Measurements from ENCODE around the gene TMEM184B. TPM values are rescaled to one million over a fixed set of nuclear protein-coding genes. Genes with fewer than 3 reads are reported as not detected.

TMEM184B gene
- total and polyA plus RNA-seq, 5 donors from 2014 or later = 7.2 to 31.3 (median 7.8) TPM

DNA sequence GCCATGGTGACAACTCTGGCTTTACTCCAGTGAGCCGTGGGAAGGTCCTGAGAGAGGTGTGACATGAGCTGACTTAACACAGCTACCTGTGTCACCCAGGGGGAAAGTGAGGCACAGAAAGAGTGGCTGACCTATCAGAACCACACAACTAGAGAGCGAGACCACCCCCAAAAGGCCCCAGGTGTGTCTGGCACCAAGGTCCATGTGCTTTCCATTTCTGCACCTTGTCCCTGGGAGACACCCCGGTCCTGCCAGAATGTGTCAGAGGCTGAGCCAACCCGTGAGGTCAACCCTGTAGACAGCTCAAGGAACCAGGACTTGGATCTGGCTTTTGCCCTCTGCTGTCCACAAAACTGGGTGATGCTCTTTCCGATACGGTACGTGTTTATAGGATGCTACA, 61.3 kb downstream of the TMEM184B start:
- no peak for ATAC-seq (ENCODE audit: low read depth in 2 of 2)

DNA sequence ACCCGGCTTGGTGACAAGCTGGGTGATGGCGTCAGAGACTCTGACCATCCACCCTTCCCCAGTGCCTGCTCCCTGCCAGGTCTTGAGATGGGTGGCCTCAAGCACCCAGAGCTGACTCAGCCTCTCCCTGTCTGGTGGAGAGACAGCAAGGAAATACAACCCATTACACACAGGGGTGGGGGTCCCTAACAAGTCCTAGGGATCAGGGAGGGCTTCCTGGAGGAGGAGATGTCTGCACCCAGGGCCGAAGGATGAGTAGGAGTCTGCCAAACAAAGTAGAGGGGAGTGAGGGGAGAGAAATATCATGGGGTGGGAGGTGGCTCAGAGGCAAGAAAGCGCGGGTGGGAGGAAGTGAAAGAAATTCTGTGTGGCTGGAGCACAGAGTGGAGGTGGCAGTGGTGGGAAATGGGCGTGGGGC, 64.2 kb downstream of the TMEM184B start:
- Mint-ChIP-seq H3K36me3 (peaks cover 4% of the 10 kb centered on the region), H3K4me3 (no peak overlapping the region), H3K27ac (no peak overlapping the region), H3K9me3 (no peaks in the 10 kb centered on the region), H3K27me3 (no peaks in the 10 kb centered on the region), H3K4me1 (peaks cover 0 to 26% (median 10%) of the 10 kb centered on the region in 4 donors)
- H3K4me3 ChIP-seq (ENCODE audit: low read depth, low read length) = no peak overlapping the region
- no peak for ATAC-seq (ENCODE audit: low read depth in 2 of 2)
- H3K9me3 ChIP-seq (ENCODE audit: control insufficient read depth in 2 of 2, low read length in 2 of 2) = no peaks in the 10 kb centered on the region
- H3K27me3 ChIP-seq (ENCODE audit: control insufficient read depth, insufficient read depth, low read length) = no peaks in the 10 kb centered on the region
- H3K4me1 ChIP-seq (ENCODE audit: control insufficient read depth, insufficient read depth, low read length, poor library complexity, severe bottlenecking) = peaks cover 2% of the 10 kb centered on the region
- H3K27ac ChIP-seq (ENCODE audit: insufficient read depth, low read length, poor library complexity, severe bottlenecking) = no peak overlapping the region
- DNase-seq = no peak
- no peaks in the 10 kb centered on the region for H3K36me3 ChIP-seq (ENCODE audit: control insufficient read depth, insufficient read depth, low read length)

More for the DNA sequence above, 61.3 kb downstream of the TMEM184B start:
- no peaks in the 10 kb centered on the region for H3K9me3 Mint-ChIP-seq
- H3K4me3 ChIP-seq (ENCODE audit: low read depth, low read length) = no peak overlapping the region
- H3K27ac Mint-ChIP-seq = no peak overlapping the region
- DNase-seq = no peak
- no peak overlapping the region for H3K4me3 Mint-ChIP-seq
- no peak overlapping the region for H3K27ac ChIP-seq (ENCODE audit: insufficient read depth, low read length, poor library complexity, severe bottlenecking)
- no peaks in the 10 kb centered on the region for H3K36me3 ChIP-seq (ENCODE audit: control insufficient read depth, insufficient read depth, low read length)
- no peaks in the 10 kb centered on the region for H3K27me3 ChIP-seq (ENCODE audit: control insufficient read depth, insufficient read depth, low read length)
- peaks cover 4% of the 10 kb centered on the region for H3K36me3 Mint-ChIP-seq
- peaks cover 6% of the 10 kb centered on the region for H3K4me1 ChIP-seq (ENCODE audit: control insufficient read depth, insufficient read depth, low read length, poor library complexity, severe bottlenecking)
- peaks cover 0 to 19% (median 5%) of the 10 kb centered on the region in 4 donors for H3K4me1 Mint-ChIP-seq
- no peaks in the 10 kb centered on the region for H3K9me3 ChIP-seq (ENCODE audit: control insufficient read depth in 2 of 2, low read length in 2 of 2)
- no peaks in the 10 kb centered on the region for H3K27me3 Mint-ChIP-seq

GRCh38 chr22:38207898-38208432, 64.8 kb downstream of the TMEM184B start:
- DNase-seq (no peak), ATAC-seq (ENCODE audit: low read depth in 2 of 2) (no peak)
- H3K27me3 ChIP-seq (ENCODE audit: control insufficient read depth, insufficient read depth, low read length) = no peaks in the 10 kb centered on the region
- H3K9me3 ChIP-seq (ENCODE audit: control insufficient read depth in 2 of 2, low read length in 2 of 2) = no peaks in the 10 kb centered on the region
- Mint-ChIP-seq H3K4me3 (no peak overlapping the region), H3K4me1 (peaks cover 0 to 21% (median 8%) of the 10 kb centered on the region in 4 donors), H3K27me3 (no peaks in the 10 kb centered on the region), H3K27ac (no peak overlapping the region), H3K36me3 (no peaks in the 10 kb centered on the region), H3K9me3 (no peaks in the 10 kb centered on the region)
- no peaks in the 10 kb centered on the region for H3K36me3 ChIP-seq (ENCODE audit: control insufficient read depth, insufficient read depth, low read length)
- peaks cover 8% of the 10 kb centered on the region for H3K4me1 ChIP-seq (ENCODE audit: control insufficient read depth, insufficient read depth, low read length, poor library complexity, severe bottlenecking)
- H3K27ac ChIP-seq (ENCODE audit: insufficient read depth, low read length, poor library complexity, severe bottlenecking) = no peak overlapping the region
- H3K4me3 ChIP-seq (ENCODE audit: low read depth, low read length) = no peak overlapping the region

DNA sequence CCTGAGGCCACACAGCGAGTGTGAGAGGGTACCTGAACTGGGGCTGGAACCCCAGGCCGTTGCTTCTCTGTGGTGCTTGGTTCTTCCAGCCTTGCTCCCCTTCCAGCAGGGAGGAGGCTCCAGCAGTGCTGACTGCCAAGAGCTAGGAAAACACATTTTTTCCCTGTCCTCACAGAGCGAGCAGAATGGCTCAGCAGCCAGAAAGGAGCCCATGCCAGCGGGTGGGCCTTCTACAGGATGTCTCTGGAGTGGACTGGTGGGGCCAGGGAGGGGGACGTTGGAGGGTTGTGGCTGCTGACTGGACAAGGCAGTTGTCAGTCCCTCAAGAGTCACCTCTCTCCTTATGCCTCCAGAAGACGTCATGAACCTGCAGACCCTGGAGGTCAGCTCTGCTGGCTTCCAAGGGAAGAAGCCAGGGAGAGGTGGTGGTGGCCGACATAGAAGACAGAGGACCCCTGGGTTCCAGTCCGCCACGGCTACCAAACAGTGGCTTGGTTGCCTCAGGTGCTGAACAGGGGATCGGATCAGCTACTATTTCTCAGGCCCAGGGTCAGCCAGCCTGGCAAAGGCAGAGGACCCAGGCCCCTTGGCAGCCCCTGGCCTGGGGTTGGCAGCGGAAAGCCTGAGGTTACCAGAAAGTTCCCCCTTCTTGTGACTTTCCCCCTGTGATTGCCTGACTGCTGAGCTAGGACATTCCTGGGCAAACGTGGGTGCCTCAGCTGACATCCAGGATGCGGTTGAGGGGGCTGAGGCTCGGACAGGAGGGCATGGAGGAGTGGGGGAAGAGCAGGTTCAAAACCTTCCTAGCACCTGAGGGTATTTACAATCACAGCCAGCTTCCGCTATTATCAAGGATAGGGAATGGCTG, 67.3 kb downstream of the TMEM184B start:
- DNase-seq (no peak), ATAC-seq (ENCODE audit: low read depth in 2 of 2) (no peak)
- peaks cover 6 to 26% (median 18%) of the 10 kb centered on the region in 4 donors for H3K4me1 Mint-ChIP-seq
- no peak overlapping the region for H3K27ac ChIP-seq (ENCODE audit: insufficient read depth, low read length, poor library complexity, severe bottlenecking)
- peaks cover 23% of the 10 kb centered on the region for H3K4me1 ChIP-seq (ENCODE audit: control insufficient read depth, insufficient read depth, low read length, poor library complexity, severe bottlenecking)
- H3K4me3 Mint-ChIP-seq = peak overlapping the region in 3 of 4 donors; percentile 11 to 88 (median 80)
- no peaks in the 10 kb centered on the region for H3K27me3 Mint-ChIP-seq
- H3K9me3 ChIP-seq (ENCODE audit: control insufficient read depth in 2 of 2, low read length in 2 of 2) = no peaks in the 10 kb centered on the region
- H3K27ac Mint-ChIP-seq = peak overlapping the region in 2 of 3 donors; percentile 2 to 73
- no peaks in the 10 kb centered on the region for H3K36me3 ChIP-seq (ENCODE audit: control insufficient read depth, insufficient read depth, low read length)
- no peaks in the 10 kb centered on the region for H3K36me3 Mint-ChIP-seq
- no peaks in the 10 kb centered on the region for H3K9me3 Mint-ChIP-seq
- no peak overlapping the region for H3K4me3 ChIP-seq (ENCODE audit: low read depth, low read length)
- no peaks in the 10 kb centered on the region for H3K27me3 ChIP-seq (ENCODE audit: control insufficient read depth, insufficient read depth, low read length)

- no peak overlapping the region for H3K4me3 ChIP-seq (ENCODE audit: low read depth, low read length)
- peak overlapping the region; percentile 2 to 86 (median 73) for H3K27ac Mint-ChIP-seq
- ATAC-seq (ENCODE audit: low read depth in 2 of 2) = no peak
- H3K9me3 ChIP-seq (ENCODE audit: control insufficient read depth in 2 of 2, low read length in 2 of 2) = no peaks in the 10 kb centered on the region
- no peak overlapping the region for H3K27ac ChIP-seq (ENCODE audit: insufficient read depth, low read length, poor library complexity, severe bottlenecking)
- H3K36me3 ChIP-seq (ENCODE audit: control insufficient read depth, insufficient read depth, low read length) = no peaks in the 10 kb centered on the region
- H3K4me1 Mint-ChIP-seq = peaks cover 6 to 26% (median 18%) of the 10 kb centered on the region in 4 donors
- DNase-seq = no peak
- H3K36me3 Mint-ChIP-seq = no peaks in the 10 kb centered on the region
- H3K4me1 ChIP-seq (ENCODE audit: control insufficient read depth, insufficient read depth, low read length, poor library complexity, severe bottlenecking) = peaks cover 23% of the 10 kb centered on the region
- H3K4me3 Mint-ChIP-seq = peak overlapping the region; percentile 56 to 88 (median 75)
- H3K9me3 Mint-ChIP-seq = no peaks in the 10 kb centered on the region
- H3K27me3 ChIP-seq (ENCODE audit: control insufficient read depth, insufficient read depth, low read length) = no peaks in the 10 kb centered on the region
- no peaks in the 10 kb centered on the region for H3K27me3 Mint-ChIP-seq
Measured at GRCh38 chr22:38204784-38205183, 68.0 kb downstream of the TMEM184B start.

DNA sequence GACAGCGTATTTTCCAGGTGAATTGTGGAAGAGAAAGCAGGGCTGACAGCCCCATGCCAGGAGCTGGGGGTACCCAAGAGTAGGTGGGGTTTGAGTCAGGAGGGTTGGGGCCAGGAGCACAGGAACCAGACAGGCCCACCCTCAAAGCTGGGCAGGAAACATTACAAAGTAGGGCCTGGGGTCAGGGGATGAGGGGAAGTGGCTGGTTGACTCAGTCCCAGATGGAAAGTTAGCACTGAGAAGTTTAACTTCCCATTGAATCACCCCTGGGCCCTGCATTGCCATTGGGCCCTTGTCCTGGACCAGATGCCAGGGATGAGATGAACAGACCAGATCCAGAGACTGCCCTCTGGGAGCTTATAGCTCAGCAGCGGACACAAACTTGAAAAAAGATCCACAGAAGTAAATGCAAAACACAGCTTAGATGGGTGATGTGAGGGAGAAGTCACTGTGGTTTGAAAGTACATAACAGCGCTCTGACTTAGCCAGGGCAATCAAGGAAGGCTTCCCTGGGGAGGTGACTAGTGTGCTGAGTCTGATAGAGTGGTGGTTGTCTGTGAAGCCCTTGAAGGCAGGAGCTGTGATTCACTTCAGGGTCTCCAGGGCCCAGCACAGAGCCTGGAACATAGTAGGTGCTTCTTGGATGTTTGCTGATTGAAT, 68.8 kb downstream of the TMEM184B start:
- Mint-ChIP-seq H3K27ac (peak overlapping the region; percentile 2 to 86 (median 73)), H3K36me3 (no peaks in the 10 kb centered on the region), H3K9me3 (no peaks in the 10 kb centered on the region), H3K27me3 (no peaks in the 10 kb centered on the region), H3K4me3 (peak overlapping the region; percentile 87 to 94 (median 88)), H3K4me1 (peaks cover 6 to 29% (median 18%) of the 10 kb centered on the region in 4 donors)
- no peaks in the 10 kb centered on the region for H3K9me3 ChIP-seq (ENCODE audit: control insufficient read depth in 2 of 2, low read length in 2 of 2)
- H3K27ac ChIP-seq (ENCODE audit: insufficient read depth, low read length, poor library complexity, severe bottlenecking) = peak overlapping the region; percentile 83
- no peaks in the 10 kb centered on the region for H3K36me3 ChIP-seq (ENCODE audit: control insufficient read depth, insufficient read depth, low read length)
- H3K27me3 ChIP-seq (ENCODE audit: control insufficient read depth, insufficient read depth, low read length) = no peaks in the 10 kb centered on the region
- no peak for ATAC-seq (ENCODE audit: low read depth in 2 of 2)
- no peak for DNase-seq
- peak overlapping the region; percentile 70 for H3K4me3 ChIP-seq (ENCODE audit: low read depth, low read length)
- peaks cover 23% of the 10 kb centered on the region for H3K4me1 ChIP-seq (ENCODE audit: control insufficient read depth, insufficient read depth, low read length, poor library complexity, severe bottlenecking)

DNA sequence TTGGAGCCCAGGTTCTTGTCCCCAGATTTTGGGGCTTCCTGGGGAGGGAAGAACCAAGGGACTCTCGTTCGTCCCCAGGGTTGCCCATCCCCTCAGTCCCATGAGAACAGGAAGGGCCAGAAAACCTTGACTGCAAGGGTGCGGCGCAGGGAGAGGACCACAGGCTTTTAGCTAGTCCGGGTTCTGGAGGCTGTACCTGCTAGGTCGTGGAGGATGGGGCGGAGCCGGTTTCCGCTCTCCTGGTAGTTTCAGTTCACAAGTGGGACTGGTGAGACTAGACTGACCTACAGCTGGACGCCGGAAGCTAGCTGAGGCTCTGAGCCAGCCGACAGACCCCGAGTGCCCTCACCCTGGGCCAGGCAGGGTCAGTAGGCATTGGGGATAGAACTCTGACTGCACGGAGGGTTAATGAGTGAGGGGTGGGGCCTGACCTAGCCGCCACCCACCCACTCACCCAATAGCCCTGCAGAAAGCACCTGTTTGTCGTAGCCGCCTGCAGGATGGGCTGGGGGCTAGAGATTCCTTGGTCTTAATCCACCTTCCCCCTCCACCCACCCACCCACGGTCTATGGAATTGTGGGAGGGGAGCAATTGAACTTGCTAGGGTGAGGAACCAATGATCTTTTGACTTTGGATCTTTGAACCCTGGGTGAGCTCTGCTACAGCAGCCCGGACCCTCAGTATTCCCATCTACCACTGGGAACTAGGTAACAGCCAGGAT, 69.6 kb downstream of the TMEM184B start:
- Mint-ChIP-seq H3K9me3 (no peaks in the 10 kb centered on the region), H3K4me3 (peak overlapping the region; percentile 87 to 94 (median 88)), H3K27ac (peak overlapping the region; percentile 71 to 86 (median 77)), H3K27me3 (no peaks in the 10 kb centered on the region), H3K36me3 (no peaks in the 10 kb centered on the region), H3K4me1 (peaks cover 6 to 29% (median 18%) of the 10 kb centered on the region in 4 donors)
- Histone ChIP-seq H3K27ac (ENCODE audit: insufficient read depth, low read length, poor library complexity, severe bottlenecking) (peak overlapping the region; percentile 83), H3K9me3 (ENCODE audit: control insufficient read depth in 2 of 2, low read length in 2 of 2) (no peaks in the 10 kb centered on the region), H3K4me3 (ENCODE audit: low read depth, low read length) (peak overlapping the region; percentile 70), H3K4me1 (ENCODE audit: control insufficient read depth, insufficient read depth, low read length, poor library complexity, severe bottlenecking) (peaks cover 23% of the 10 kb centered on the region), H3K27me3 (ENCODE audit: control insufficient read depth, insufficient read depth, low read length) (no peaks in the 10 kb centered on the region), H3K36me3 (ENCODE audit: control insufficient read depth, insufficient read depth, low read length) (no peaks in the 10 kb centered on the region)
- DNase-seq = peak in 2 of 3 donors; percentile 39 to 74
- peak; percentile 19 to 25 for ATAC-seq (ENCODE audit: low read depth in 2 of 2)

Data from CD4-positive, CD25-positive, alpha-beta regulatory T cell (primary cell).